Measurements from ENCODE around the gene MSANTD2. TPM values are rescaled to one million over a fixed set of nuclear protein-coding genes. Genes with fewer than 3 reads are reported as not detected.

MSANTD2 gene
- total and polyA plus RNA-seq, 8 donors = 9.4 to 46.3 (median 39.9) TPM

Other genes with a start within 250 kb of the MSANTD2 start
- not detected for gene OR8A1, start 230.4 kb downstream of the MSANTD2 start, total RNA-seq
- under 1 TPM in 4 of 6 donors, not detected in 2; 0.03 to 0.04 (median 0.03) TPM for gene OR8A1, start 230.4 kb downstream of the MSANTD2 start, polyA plus RNA-seq (ENCODE audit: insufficient read length in 6 of 6)
- not detected for gene PANX3, start 189.0 kb downstream of the MSANTD2 start, total RNA-seq
- gene PANX3, start 189.0 kb downstream of the MSANTD2 start, polyA plus RNA-seq (ENCODE audit: insufficient read length in 6 of 6) = not detected
- 10 to 100 TPM; 34.1 to 41.9 TPM for gene TBRG1, start 177.5 kb downstream of the MSANTD2 start, total RNA-seq
- 10 to 100 TPM; 30.2 to 40.9 (median 37.5) TPM for gene TBRG1, start 177.5 kb downstream of the MSANTD2 start, polyA plus RNA-seq (ENCODE audit: insufficient read length in 6 of 6)
- gene SIAE, start 126.7 kb downstream of the MSANTD2 start, total RNA-seq = 10 to 100 TPM; 34.6 to 71.5 TPM
- gene SIAE, start 126.7 kb downstream of the MSANTD2 start, polyA plus RNA-seq (ENCODE audit: insufficient read length in 6 of 6) = 10 to 100 TPM; 13.3 to 17.5 (median 16.1) TPM
- 1 to 10 TPM; 5.6 TPM for gene SPA17, start 126.5 kb downstream of the MSANTD2 start, total RNA-seq
- gene SPA17, start 126.5 kb downstream of the MSANTD2 start, polyA plus RNA-seq (ENCODE audit: insufficient read length in 6 of 6) = 10 to 100 TPM in 5 of 6 donors, 1 to 10 TPM in 1; 9.7 to 20.9 (median 16.5) TPM
- 10 to 100 TPM; 50.5 to 62.1 TPM for gene NRGN, start 60.5 kb downstream of the MSANTD2 start, total RNA-seq
- gene NRGN, start 60.5 kb downstream of the MSANTD2 start, polyA plus RNA-seq (ENCODE audit: insufficient read length in 6 of 6) = 10 to 100 TPM; 16.5 to 25.1 (median 22.1) TPM
- 10 to 100 TPM; 16.0 to 35.6 TPM for gene VSIG2, start 48.2 kb downstream of the MSANTD2 start, total RNA-seq
- 10 to 100 TPM; 25.0 to 32.6 (median 27.5) TPM for gene VSIG2, start 48.2 kb downstream of the MSANTD2 start, polyA plus RNA-seq (ENCODE audit: insufficient read length in 6 of 6)
- gene ESAM, start 38.1 kb downstream of the MSANTD2 start, total RNA-seq = 100 to 1,000 TPM; 116 to 119 TPM
- gene ESAM, start 38.1 kb downstream of the MSANTD2 start, polyA plus RNA-seq (ENCODE audit: insufficient read length in 6 of 6) = 100 to 1,000 TPM; 103 to 139 (median 121) TPM
- gene ROBO3, start 65.0 kb upstream of the MSANTD2 start, total RNA-seq = 10 to 100 TPM; 11.0 to 11.4 TPM
- gene ROBO3, start 65.0 kb upstream of the MSANTD2 start, polyA plus RNA-seq (ENCODE audit: insufficient read length in 6 of 6) = 10 to 100 TPM; 38.8 to 54.8 (median 49.1) TPM
- gene ROBO4, start 97.5 kb upstream of the MSANTD2 start, total RNA-seq = 10 to 100 TPM; 38.2 to 39.4 TPM
- gene ROBO4, start 97.5 kb upstream of the MSANTD2 start, polyA plus RNA-seq (ENCODE audit: insufficient read length in 6 of 6) = 10 to 100 TPM; 31.1 to 61.9 (median 49.4) TPM
- gene HEPN1, start 118.8 kb upstream of the MSANTD2 start, total RNA-seq = not detected
- gene HEPN1, start 118.8 kb upstream of the MSANTD2 start, polyA plus RNA-seq (ENCODE audit: insufficient read length in 6 of 6) = under 1 TPM in 1 of 6 donors, not detected in 5; 0.15 TPM
- gene HEPACAM, start 135.6 kb upstream of the MSANTD2 start, total RNA-seq = not detected
- under 1 TPM in 5 of 6 donors, not detected in 1; 0.04 to 0.31 (median 0.07) TPM for gene HEPACAM, start 135.6 kb upstream of the MSANTD2 start, polyA plus RNA-seq (ENCODE audit: insufficient read length in 6 of 6)
- gene CCDC15, start 153.8 kb upstream of the MSANTD2 start, total RNA-seq = 1 to 10 TPM; 1.7 to 2.7 TPM
- gene CCDC15, start 153.8 kb upstream of the MSANTD2 start, polyA plus RNA-seq (ENCODE audit: insufficient read length in 6 of 6) = 10 to 100 TPM in 1 of 6 donors, 1 to 10 TPM in 5; 5.1 to 10.1 (median 6.5) TPM

Measured in left lung (tissue), 8 donors.